H4 (cell line): Measurements from ENCODE around the gene RSBN1. TPM values are rescaled to one million over a fixed set of nuclear protein-coding genes. Genes with fewer than 3 reads are reported as not detected.
"Not testable (repeated sequence)": the region's sequence is repeated elsewhere in the genome, so short reads cannot be mapped to it uniquely, and the experiment has no call there.

ENCODE experiments used
- DNase-seq: peaks from one replicate; pipeline ENCODE4 v3.0.0-alpha.2; 2015; ENCODE audit warnings: low spot score
- total RNA-seq: library from RNA; depleted of rRNA; stranded (reverse); fragments of >200 nt; shearing (Covaris generic); gene quantifications from 2 replicates; pipeline ENCODE4 v1.2.3, GENCODE V29; 2014

The RSBN1 gene
- total RNA-seq, 1 experiment from 2014 or later: 3.2 TPM

- no peak for DNase-seq
These were observed 29.9 kb downstream of the RSBN1 start for GRCh38 chr1:113782406-113782805.

- peak; percentile 6 for DNase-seq
These were observed 31.7 kb downstream of the RSBN1 start for GRCh38 chr1:113780374-113781146.

GRCh38 chr1:113779542-113779941 lies 32.7 kb downstream of the RSBN1 start:
- no peak for DNase-seq

- DNase-seq: no peak
These were observed 34.7 kb downstream of the RSBN1 start for GRCh38 chr1:113777561-113777960.

- DNase-seq: no peak
These were observed 42.2 kb downstream of the RSBN1 start for GRCh38 chr1:113770031-113770430.

GRCh38 chr1:113769601-113769970 lies 42.7 kb downstream of the RSBN1 start:
- no peak for DNase-seq

- no peak for DNase-seq
These were observed 43.2 kb downstream of the RSBN1 start for GRCh38 chr1:113768916-113769600.

- DNase-seq: no peak
These were observed 46.7 kb downstream of the RSBN1 start for GRCh38 chr1:113765306-113766230.

- no peak for DNase-seq
These were observed 48.6 kb downstream of the RSBN1 start for GRCh38 chr1:113763661-113764060.

- no peak for DNase-seq
These were observed 50.3 kb downstream of the RSBN1 start for GRCh38 chr1:113761937-113762336.

- no peak for DNase-seq
These were observed 51.9 kb downstream of the RSBN1 start for GRCh38 chr1:113760102-113761080.

- DNase-seq: peak; percentile 50
These were observed 52.8 kb downstream of the RSBN1 start, which contains the start of gene PHTF1 for GRCh38 chr1:113759333-113760101. PHTF1 (minus strand) TSS chr1:113759486; CDS start chr1:113758703, 783 bp downstream.

GRCh38 chr1:113758631-113759332 lies 53.5 kb downstream of the RSBN1 start:
- peak; percentile 14 for DNase-seq

GRCh38 chr1:113756461-113756860 lies 55.8 kb downstream of the RSBN1 start:
- DNase-seq: no peak

GRCh38 chr1:113753333-113753732 lies 58.9 kb downstream of the RSBN1 start:
- DNase-seq: not testable (repeated sequence)

- no peak for DNase-seq
These were observed 60.8 kb downstream of the RSBN1 start for GRCh38 chr1:113751516-113751915.

GRCh38 chr1:113751114-113751513 lies 61.2 kb downstream of the RSBN1 start:
- no peak for DNase-seq

GRCh38 chr1:113749402-113749801 lies 62.9 kb downstream of the RSBN1 start:
- no peak for DNase-seq

- DNase-seq: no peak
These were observed 64.9 kb downstream of the RSBN1 start for GRCh38 chr1:113747376-113747775.
